Endodermal cell (in vitro differentiated cells): ENCODE measurements around the gene SNRNP70. TPM values are rescaled to one million over a fixed set of nuclear protein-coding genes. Genes with fewer than 3 reads are reported as not detected.

Experiments
- DNase-seq: peaks from one replicate; pipeline ENCODE4 v3.0.0-alpha.2; 2017
- H3K27ac ChIP-seq: 2 replicates; pipeline ENCODE4 v1.5.1; 2013; ENCODE audit warnings: mild to moderate bottlenecking, low read depth, low read length, moderate library complexity
- H3K27me3 ChIP-seq: 2 replicates; pipeline ENCODE4 v1.6.1; 2013; ENCODE audit warnings: mild to moderate bottlenecking, low read length, moderate library complexity; ENCODE audit not compliant: insufficient read depth, control insufficient read depth, poor library complexity, severe bottlenecking
- H3K36me3 ChIP-seq: 2 replicates; pipeline ENCODE4 v1.7.0; 2013; ENCODE audit warnings: mild to moderate bottlenecking, low read length, moderate library complexity; ENCODE audit not compliant: control insufficient read depth, insufficient read depth
- H3K4me1 ChIP-seq: one replicate; pipeline ENCODE4 v1.7.0; 2013; ENCODE audit warnings: low read length; ENCODE audit not compliant: control insufficient read depth, insufficient read depth
- H3K4me3 ChIP-seq: 2 replicates; pipeline ENCODE4 v1.5.1; 2013; ENCODE audit warnings: mild to moderate bottlenecking, low read length, moderate library complexity
- H3K9ac ChIP-seq: 2 replicates; pipeline ENCODE4 v1.6.1; 2013; ENCODE audit warnings: mild to moderate bottlenecking, low read length, moderate library complexity; ENCODE audit not compliant: poor library complexity, severe bottlenecking; ENCODE audit errors: extremely low read depth
- H3K9me3 ChIP-seq: 2 replicates; pipeline ENCODE4 v1.6.1; 2013; ENCODE audit warnings: mild to moderate bottlenecking, low read length, moderate library complexity; ENCODE audit not compliant: control insufficient read depth
- H3K27ac Mint-ChIP-seq: 2 replicates; pipeline ENCODE4 v1.8.0; 2020; ENCODE audit warnings: mixed read lengths
- H3K27me3 Mint-ChIP-seq: 2 replicates; pipeline ENCODE4 v1.8.0; 2021; ENCODE audit warnings: mild to moderate bottlenecking, mixed read lengths; ENCODE audit not compliant: insufficient read depth
- H3K36me3 Mint-ChIP-seq: 2 replicates; pipeline ENCODE4 v1.8.0; 2020; ENCODE audit warnings: low read depth, mixed read lengths
- H3K4me1 Mint-ChIP-seq: 2 replicates; pipeline ENCODE4 v1.8.0; 2020; ENCODE audit warnings: mixed read lengths
- H3K4me3 Mint-ChIP-seq: 2 replicates; pipeline ENCODE4 v1.8.0; 2020; ENCODE audit warnings: mild to moderate bottlenecking, moderate library complexity, mixed read lengths
- H3K9me3 Mint-ChIP-seq: 2 replicates; pipeline ENCODE4 v1.8.0; 2020; ENCODE audit warnings: mild to moderate bottlenecking, mixed read lengths
- WGBS, 2 experiments: methylation state at CpG; one replicate each; pipeline versions ENCODE4 v1.1.5 to v1.1.7; 2013; ENCODE audit warnings: missing lambda C conversion rate in 2 of 2, mixed read lengths in 1 of 2; ENCODE audit not compliant: insufficient coverage in 1 of 2, insufficient read length in 1 of 2; 5-methylcytosine and 5-hydroxymethylcytosine counted together
- total RNA-seq, 2 donors: library from RNA; stranded (reverse); fragmentation: NEBNext Ultra II Directional in 1 of 2; extraction: Animal tissue kit (Norgen Biotek cat#: 25700) in 1 of 2; gene quantifications; 2 replicates in 1 of 2; 3 replicates in 1 of 2; pipeline ENCODE4 v1.2.1, GENCODE V29; 2021
- TF ChIP-seq, protein P1 (sequence below): fragments of 200-600 bp; sonication (generic); conservative IDR thresholded peaks from 2 replicates; pipeline ENCODE4 v1.5.0; 2021; ENCODE audit warnings: antibody characterized with exemption, mild to moderate bottlenecking

Gene SNRNP70
- total RNA-seq, 2 donors from 2014 or later = 284 to 292 TPM

DNA sequence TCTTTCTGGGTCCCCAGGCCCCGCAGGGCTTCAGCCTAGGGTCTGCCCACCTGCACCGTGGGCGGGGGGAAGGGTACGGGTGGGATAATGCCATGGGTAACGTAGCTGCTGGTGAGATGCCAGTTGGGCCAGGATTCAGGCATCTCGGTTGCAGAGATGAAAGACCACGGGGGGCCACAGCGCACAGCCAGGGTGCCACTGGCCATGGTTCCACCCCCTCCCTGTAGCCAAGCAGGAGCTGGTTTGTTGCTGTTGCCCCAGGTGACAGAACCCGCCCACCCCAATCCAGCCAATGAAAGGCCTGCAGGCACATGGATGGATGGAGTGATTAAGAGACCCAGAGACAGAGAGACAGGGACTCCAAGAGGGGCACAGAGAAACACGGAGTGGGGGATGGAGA lies 26.7 kb upstream of the SNRNP70 start:
- DNase-seq = peak; percentile 83
- peaks cover 6% of the 10 kb centered on the region for H3K4me1 Mint-ChIP-seq

DNA sequence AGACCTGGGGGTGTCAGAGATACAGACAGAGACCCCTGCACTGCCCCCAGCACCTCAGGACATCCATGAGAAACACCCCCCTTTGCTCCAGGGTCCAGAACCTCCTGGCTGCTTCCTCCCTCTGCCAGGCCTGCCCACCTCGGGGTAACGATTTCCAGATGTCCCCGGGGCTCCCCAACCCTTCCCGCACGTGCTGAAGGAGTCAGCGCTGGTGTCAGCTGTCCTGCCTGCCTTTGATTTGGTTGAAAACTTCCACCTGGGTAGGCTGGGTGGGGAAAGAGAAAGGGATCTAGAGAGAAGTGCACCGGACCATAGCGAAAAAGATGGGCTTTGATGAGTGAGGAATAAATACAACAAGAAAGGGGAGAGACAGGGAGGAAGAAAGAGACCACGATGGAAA lies 26.2 kb upstream of the SNRNP70 start:
- 86 to 90% methylated on average over 4 to 9 of the region's 9 CpGs for WGBS, 2 experiments
- DNase-seq = no peak
- H3K9me3 ChIP-seq = no peaks in the 10 kb centered on the region
- Mint-ChIP-seq H3K4me1 (peaks cover 6% of the 10 kb centered on the region), H3K36me3 (no peaks in the 10 kb centered on the region), H3K9me3 (no peaks in the 10 kb centered on the region), H3K27ac (no peak overlapping the region), H3K27me3 (peaks cover 84% of the 10 kb centered on the region), H3K4me3 (no peak overlapping the region)
- no peak overlapping the region for H3K27ac ChIP-seq
- no peaks in the 10 kb centered on the region for H3K4me1 ChIP-seq
- H3K9ac ChIP-seq = no peak overlapping the region
- H3K27me3 ChIP-seq = peaks cover 48% of the 10 kb centered on the region
- no peak overlapping the region for H3K4me3 ChIP-seq
- TF ChIP-seq, protein P1, sequence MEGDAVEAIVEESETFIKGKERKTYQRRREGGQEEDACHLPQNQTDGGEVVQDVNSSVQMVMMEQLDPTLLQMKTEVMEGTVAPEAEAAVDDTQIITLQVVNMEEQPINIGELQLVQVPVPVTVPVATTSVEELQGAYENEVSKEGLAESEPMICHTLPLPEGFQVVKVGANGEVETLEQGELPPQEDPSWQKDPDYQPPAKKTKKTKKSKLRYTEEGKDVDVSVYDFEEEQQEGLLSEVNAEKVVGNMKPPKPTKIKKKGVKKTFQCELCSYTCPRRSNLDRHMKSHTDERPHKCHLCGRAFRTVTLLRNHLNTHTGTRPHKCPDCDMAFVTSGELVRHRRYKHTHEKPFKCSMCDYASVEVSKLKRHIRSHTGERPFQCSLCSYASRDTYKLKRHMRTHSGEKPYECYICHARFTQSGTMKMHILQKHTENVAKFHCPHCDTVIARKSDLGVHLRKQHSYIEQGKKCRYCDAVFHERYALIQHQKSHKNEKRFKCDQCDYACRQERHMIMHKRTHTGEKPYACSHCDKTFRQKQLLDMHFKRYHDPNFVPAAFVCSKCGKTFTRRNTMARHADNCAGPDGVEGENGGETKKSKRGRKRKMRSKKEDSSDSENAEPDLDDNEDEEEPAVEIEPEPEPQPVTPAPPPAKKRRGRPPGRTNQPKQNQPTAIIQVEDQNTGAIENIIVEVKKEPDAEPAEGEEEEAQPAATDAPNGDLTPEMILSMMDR = no peak
- no peaks in the 10 kb centered on the region for H3K36me3 ChIP-seq

More for the DNA sequence above, 26.7 kb upstream of the SNRNP70 start:
- H3K4me3 ChIP-seq = no peak overlapping the region
- peaks cover 86% of the 10 kb centered on the region for H3K27me3 Mint-ChIP-seq
- H3K4me1 ChIP-seq = no peaks in the 10 kb centered on the region
- H3K36me3 Mint-ChIP-seq = no peaks in the 10 kb centered on the region
- TF ChIP-seq, protein P1 = no peak
- no peak overlapping the region for H3K4me3 Mint-ChIP-seq
- no peak overlapping the region for H3K27ac ChIP-seq
- peaks cover 48% of the 10 kb centered on the region for H3K27me3 ChIP-seq
- H3K9me3 Mint-ChIP-seq = no peaks in the 10 kb centered on the region
- WGBS, 2 experiments = 84 to 88% methylated on average over 5 to 10 of the region's 10 CpGs
- H3K9me3 ChIP-seq = no peaks in the 10 kb centered on the region
- H3K9ac ChIP-seq = no peak overlapping the region
- no peak overlapping the region for H3K27ac Mint-ChIP-seq
- no peaks in the 10 kb centered on the region for H3K36me3 ChIP-seq

DNA sequence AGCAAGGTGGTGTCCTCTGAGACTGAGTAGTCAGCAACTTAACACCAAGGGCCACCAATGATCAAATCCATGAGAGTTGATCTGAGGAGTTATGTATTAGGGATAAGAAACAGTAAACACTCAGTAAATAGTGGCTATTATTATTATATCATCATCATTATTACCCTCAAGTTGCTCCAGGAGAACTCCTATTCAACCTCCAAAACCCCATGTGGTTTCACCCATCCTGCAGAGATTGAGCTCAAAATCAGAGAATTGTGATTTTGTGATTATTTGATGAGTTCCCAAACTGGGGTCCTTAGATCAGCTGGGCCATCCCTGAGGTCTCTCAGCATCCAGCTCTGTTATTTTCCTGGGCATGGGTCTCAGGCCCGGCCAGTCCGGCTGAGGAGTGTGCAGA lies 24.3 kb upstream of the SNRNP70 start:
- 94 to 100% methylated on average over 2 of the region's 2 CpGs for WGBS, 2 experiments

More for the DNA sequence above, 24.3 kb upstream of the SNRNP70 start:
- no peaks in the 10 kb centered on the region for H3K9me3 ChIP-seq
- peaks cover 38% of the 10 kb centered on the region for H3K27me3 ChIP-seq
- TF ChIP-seq, protein P1 = no peak
- Mint-ChIP-seq H3K27ac (no peak overlapping the region), H3K36me3 (no peaks in the 10 kb centered on the region), H3K4me3 (no peak overlapping the region), H3K4me1 (peaks cover 10% of the 10 kb centered on the region), H3K9me3 (no peaks in the 10 kb centered on the region), H3K27me3 (peaks cover 81% of the 10 kb centered on the region)
- no peaks in the 10 kb centered on the region for H3K4me1 ChIP-seq
- H3K4me3 ChIP-seq = no peak overlapping the region
- H3K9ac ChIP-seq = no peak overlapping the region
- no peak overlapping the region for H3K27ac ChIP-seq
- H3K36me3 ChIP-seq = no peaks in the 10 kb centered on the region
- no peak for DNase-seq
